Measurements from ENCODE around the gene RNF38. TPM values are rescaled to one million over a fixed set of nuclear protein-coding genes. Genes with fewer than 3 reads are reported as not detected.
"Not testable (repeated sequence)": the region's sequence is repeated elsewhere in the genome, so short reads cannot be mapped to it uniquely, and the experiment has no call there.

Gene RNF38
- polyA plus RNA-seq, 6 donors from 2014 or later, result 21.8 to 30.7 (median 24.1) TPM

GRCh38 chr9:36318212-36318802 lies 81.8 kb downstream of the RNF38 start:
- H3K27me3 Mint-ChIP-seq, result peaks cover 0 to 20% (median 10%) of the 10 kb centered on the region in 3 donors
- peaks cover 0 to 8% (median 0%) of the 10 kb centered on the region in 7 donors for H3K9me3 Mint-ChIP-seq
- peak overlapping the region in 1 of 6 donors; percentile 24 for H3K27ac Mint-ChIP-seq
- ATAC-seq (ENCODE audit: low read depth in 2 of 2) (no peak), DNase-seq (no peak)
- H3K36me3 Mint-ChIP-seq, result no peaks in the 10 kb centered on the region
- no peaks in the 10 kb centered on the region for H3K4me1 Mint-ChIP-seq
- no peak overlapping the region for H3K4me3 Mint-ChIP-seq

- ATAC-seq (ENCODE audit: low read depth in 2 of 2) (no peak), DNase-seq (no peak)
- Mint-ChIP-seq H3K27me3 (peaks cover 0 to 20% (median 10%) of the 10 kb centered on the region in 3 donors), H3K4me3 (no peak overlapping the region), H3K27ac (no peak overlapping the region), H3K36me3 (no peaks in the 10 kb centered on the region), H3K9me3 (peaks cover 0 to 8% (median 0%) of the 10 kb centered on the region in 7 donors), H3K4me1 (no peaks in the 10 kb centered on the region)
Measured at GRCh38 chr9:36317766-36318165, 82.3 kb downstream of the RNF38 start.

- DNase-seq, result no peak
- no peaks in the 10 kb centered on the region for H3K4me1 Mint-ChIP-seq
- H3K9me3 Mint-ChIP-seq, result peaks cover 0 to 5% (median 0%) of the 10 kb centered on the region in 7 donors
- H3K27me3 Mint-ChIP-seq, result peaks cover 0 to 20% (median 10%) of the 10 kb centered on the region in 3 donors
- no peaks in the 10 kb centered on the region for H3K36me3 Mint-ChIP-seq
- no peak overlapping the region for H3K4me3 Mint-ChIP-seq
- no peak for ATAC-seq (ENCODE audit: low read depth in 2 of 2)
- peak overlapping the region in 1 of 6 donors; percentile 54 for H3K27ac Mint-ChIP-seq
Measured at GRCh38 chr9:36316611-36317317, 83.3 kb downstream of the RNF38 start.

- Mint-ChIP-seq H3K4me1 (no peaks in the 10 kb centered on the region), H3K27me3 (peaks cover 0 to 20% (median 10%) of the 10 kb centered on the region in 3 donors), H3K9me3 (no peaks in the 10 kb centered on the region), H3K36me3 (no peaks in the 10 kb centered on the region), H3K27ac (no peak overlapping the region), H3K4me3 (no peak overlapping the region)
- DNase-seq, result no peak
- no peak for ATAC-seq (ENCODE audit: low read depth in 2 of 2)
Measured at GRCh38 chr9:36316049-36316448, 84.0 kb downstream of the RNF38 start.

GRCh38 chr9:36315283-36315682 lies 84.8 kb downstream of the RNF38 start:
- Mint-ChIP-seq H3K27me3 (peaks cover 0 to 20% (median 10%) of the 10 kb centered on the region in 3 donors), H3K4me3 (no peak overlapping the region), H3K27ac (no peak overlapping the region), H3K9me3 (no peaks in the 10 kb centered on the region), H3K36me3 (no peaks in the 10 kb centered on the region), H3K4me1 (no peaks in the 10 kb centered on the region)
- ATAC-seq (ENCODE audit: low read depth in 2 of 2) (no peak), DNase-seq (no peak)

- Mint-ChIP-seq H3K4me3 (no peak overlapping the region), H3K4me1 (no peaks in the 10 kb centered on the region), H3K9me3 (no peaks in the 10 kb centered on the region), H3K27me3 (peaks cover 0 to 20% (median 10%) of the 10 kb centered on the region in 3 donors), H3K36me3 (no peaks in the 10 kb centered on the region), H3K27ac (no peak overlapping the region)
- ATAC-seq (ENCODE audit: low read depth in 2 of 2) (no peak), DNase-seq (no peak)
Measured at GRCh38 chr9:36314740-36315139, 85.3 kb downstream of the RNF38 start.

- Mint-ChIP-seq H3K4me1 (peaks cover 0 to 4% (median 0%) of the 10 kb centered on the region in 3 donors), H3K9me3 (no peaks in the 10 kb centered on the region), H3K27ac (no peak overlapping the region), H3K36me3 (no peaks in the 10 kb centered on the region), H3K4me3 (no peak overlapping the region), H3K27me3 (no peaks in the 10 kb centered on the region)
- ATAC-seq (ENCODE audit: low read depth in 2 of 2) (no peak), DNase-seq (no peak)
Measured at GRCh38 chr9:36306471-36307306, 93.4 kb downstream of the RNF38 start.

GRCh38 chr9:36304366-36304765 lies 95.7 kb downstream of the RNF38 start:
- DNase-seq; H3K36me3 Mint-ChIP-seq; H3K9me3 Mint-ChIP-seq; H3K27ac Mint-ChIP-seq; H3K4me3 Mint-ChIP-seq; ATAC-seq (ENCODE audit: low read depth in 2 of 2); H3K27me3 Mint-ChIP-seq; H3K4me1 Mint-ChIP-seq: not testable (repeated sequence)

- Mint-ChIP-seq H3K4me1 (no peaks in the 10 kb centered on the region), H3K27me3 (no peaks in the 10 kb centered on the region), H3K4me3 (peak overlapping the region in 1 of 8 donors; percentile 14), H3K36me3 (no peaks in the 10 kb centered on the region), H3K27ac (no peak overlapping the region), H3K9me3 (no peaks in the 10 kb centered on the region)
- DNase-seq, result no peak
- ATAC-seq (ENCODE audit: low read depth in 2 of 2), result no peak
Measured at GRCh38 chr9:36301227-36301626, 98.8 kb downstream of the RNF38 start.

- Mint-ChIP-seq H3K4me1 (no peaks in the 10 kb centered on the region), H3K36me3 (no peaks in the 10 kb centered on the region), H3K27me3 (no peaks in the 10 kb centered on the region), H3K27ac (peak overlapping the region in 1 of 6 donors; percentile 55), H3K9me3 (no peaks in the 10 kb centered on the region), H3K4me3 (no peak overlapping the region)
- ATAC-seq (ENCODE audit: low read depth in 2 of 2) (no peak), DNase-seq (no peak)
Measured at GRCh38 chr9:36298566-36298965, 101.5 kb downstream of the RNF38 start.

- Mint-ChIP-seq H3K27ac (no peak overlapping the region), H3K4me3 (no peak overlapping the region), H3K27me3 (no peaks in the 10 kb centered on the region), H3K9me3 (no peaks in the 10 kb centered on the region), H3K4me1 (no peaks in the 10 kb centered on the region), H3K36me3 (no peaks in the 10 kb centered on the region)
- ATAC-seq (ENCODE audit: low read depth in 2 of 2) (no peak), DNase-seq (no peak)
Measured at GRCh38 chr9:36297798-36298197, 102.3 kb downstream of the RNF38 start.

GRCh38 chr9:36294996-36295395 lies 105.1 kb downstream of the RNF38 start:
- not testable (repeated sequence) for H3K27me3 Mint-ChIP-seq; H3K9me3 Mint-ChIP-seq; H3K27ac Mint-ChIP-seq; H3K4me1 Mint-ChIP-seq; DNase-seq; H3K36me3 Mint-ChIP-seq; ATAC-seq (ENCODE audit: low read depth in 2 of 2); H3K4me3 Mint-ChIP-seq

- Mint-ChIP-seq H3K4me1 (no peaks in the 10 kb centered on the region), H3K4me3 (no peak overlapping the region), H3K27me3 (no peaks in the 10 kb centered on the region), H3K27ac (no peak overlapping the region), H3K36me3 (no peaks in the 10 kb centered on the region), H3K9me3 (no peaks in the 10 kb centered on the region)
- DNase-seq (no peak), ATAC-seq (ENCODE audit: low read depth in 2 of 2) (no peak)
Measured at GRCh38 chr9:36293918-36294317, 106.2 kb downstream of the RNF38 start.

- no peak for ATAC-seq (ENCODE audit: low read depth in 2 of 2)
Measured at GRCh38 chr9:36293171-36293570, 106.9 kb downstream of the RNF38 start.

More at GRCh38 chr9:36293171-36293570, 106.9 kb downstream of the RNF38 start:
- no peaks in the 10 kb centered on the region for H3K36me3 Mint-ChIP-seq
- H3K27me3 Mint-ChIP-seq, result no peaks in the 10 kb centered on the region
- H3K4me3 Mint-ChIP-seq, result peak overlapping the region in 1 of 8 donors; percentile 24
- DNase-seq, result no peak
- no peaks in the 10 kb centered on the region for H3K4me1 Mint-ChIP-seq
- no peaks in the 10 kb centered on the region for H3K9me3 Mint-ChIP-seq
- H3K27ac Mint-ChIP-seq, result no peak overlapping the region

All from naive B cell (primary cell).